ENCODE measurements around the gene OPCML.

DNA sequence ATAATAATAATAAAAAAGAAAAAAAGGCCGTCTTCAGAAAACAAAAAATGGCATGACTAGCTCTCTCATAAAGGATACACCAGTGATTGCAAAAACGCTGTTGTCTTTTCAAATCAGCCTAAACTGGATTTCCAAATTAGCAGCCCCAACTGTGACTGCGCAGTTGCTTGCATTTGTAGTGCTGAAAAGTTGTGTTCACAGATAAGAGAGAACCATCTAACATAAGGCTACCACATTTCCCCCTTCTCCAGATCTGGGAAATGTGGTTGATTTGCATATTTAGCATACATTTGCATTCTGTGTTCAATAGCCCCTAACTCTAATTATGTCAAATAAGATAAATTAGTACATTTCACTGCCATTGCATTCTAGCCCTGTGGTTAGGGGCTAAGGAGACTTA, 650.7 kb downstream of the OPCML start:
- TF ChIP-seq, protein P1, sequence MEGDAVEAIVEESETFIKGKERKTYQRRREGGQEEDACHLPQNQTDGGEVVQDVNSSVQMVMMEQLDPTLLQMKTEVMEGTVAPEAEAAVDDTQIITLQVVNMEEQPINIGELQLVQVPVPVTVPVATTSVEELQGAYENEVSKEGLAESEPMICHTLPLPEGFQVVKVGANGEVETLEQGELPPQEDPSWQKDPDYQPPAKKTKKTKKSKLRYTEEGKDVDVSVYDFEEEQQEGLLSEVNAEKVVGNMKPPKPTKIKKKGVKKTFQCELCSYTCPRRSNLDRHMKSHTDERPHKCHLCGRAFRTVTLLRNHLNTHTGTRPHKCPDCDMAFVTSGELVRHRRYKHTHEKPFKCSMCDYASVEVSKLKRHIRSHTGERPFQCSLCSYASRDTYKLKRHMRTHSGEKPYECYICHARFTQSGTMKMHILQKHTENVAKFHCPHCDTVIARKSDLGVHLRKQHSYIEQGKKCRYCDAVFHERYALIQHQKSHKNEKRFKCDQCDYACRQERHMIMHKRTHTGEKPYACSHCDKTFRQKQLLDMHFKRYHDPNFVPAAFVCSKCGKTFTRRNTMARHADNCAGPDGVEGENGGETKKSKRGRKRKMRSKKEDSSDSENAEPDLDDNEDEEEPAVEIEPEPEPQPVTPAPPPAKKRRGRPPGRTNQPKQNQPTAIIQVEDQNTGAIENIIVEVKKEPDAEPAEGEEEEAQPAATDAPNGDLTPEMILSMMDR (IDR thresholded peaks at IDR 0.05; ENCODE audit: low read depth, low read length, poor library complexity, severe bottlenecking), result no peak
- no peak for TF ChIP-seq EZH2phosphoT487 (IDR thresholded peaks at IDR 0.05; ENCODE audit: borderline replicate concordance, low read length)

All from DOHH2 (cell line).